SKM-1 (cell line): ENCODE measurements around the gene SUN5.

ENCODE experiments used
- DNase-seq: peaks from one replicate; lab custom pipeline; 2025; ENCODE audit not compliant: unreplicated experiment; lab: John Stamatoyannopoulos, UW

The SUN5 gene

GRCh38 chr20:33026779-33027759 lies 22.8 kb upstream of the SUN5 start:
- DNase-seq: no peak

- DNase-seq: no peak
These were observed 22.0 kb upstream of the SUN5 start for GRCh38 chr20:33026072-33026778.

GRCh38 chr20:33025318-33025876 lies 21.2 kb upstream of the SUN5 start:
- no peak for DNase-seq

GRCh38 chr20:33024609-33025317 lies 20.5 kb upstream of the SUN5 start:
- DNase-seq: no peak

GRCh38 chr20:33024243-33024560 lies 20.0 kb upstream of the SUN5 start:
- DNase-seq: no peak

GRCh38 chr20:33023439-33024242 lies 19.4 kb upstream of the SUN5 start:
- no peak for DNase-seq

GRCh38 chr20:33022694-33023438 lies 18.6 kb upstream of the SUN5 start:
- no peak for DNase-seq

- DNase-seq: no peak
These were observed 18.1 kb upstream of the SUN5 start for GRCh38 chr20:33022289-33022688.

- DNase-seq: no peak
These were observed 17.6 kb upstream of the SUN5 start for GRCh38 chr20:33021879-33022278.

- no peak for DNase-seq
These were observed 16.3 kb upstream of the SUN5 start for GRCh38 chr20:33020278-33021161.

GRCh38 chr20:33019465-33020277 lies 15.4 kb upstream of the SUN5 start:
- DNase-seq: no peak

GRCh38 chr20:33018169-33018931 lies 14.1 kb upstream of the SUN5 start:
- DNase-seq: no peak

- no peak for DNase-seq
These were observed 13.3 kb upstream of the SUN5 start for GRCh38 chr20:33017542-33017941.

- no peak for DNase-seq
These were observed 12.4 kb upstream of the SUN5 start for GRCh38 chr20:33016581-33017109.

GRCh38 chr20:33015700-33016580 lies 11.7 kb upstream of the SUN5 start:
- DNase-seq: no peak

GRCh38 chr20:33015114-33015484 lies 10.9 kb upstream of the SUN5 start:
- no peak for DNase-seq
